Breast epithelium (tissue), 4 donors: ENCODE data around the gene ARHGAP31. TPM values are rescaled to one million over a fixed set of nuclear protein-coding genes. Genes with fewer than 3 reads are reported as not detected.

Source experiments
- DNase-seq, 2 donors: peaks; one replicate each; pipeline ENCODE4 v3.0.0-alpha.2; 2019; ENCODE audit warnings: low spot score in 2 of 2
- H3K27ac ChIP-seq, 2 donors: fragments of 200-600 bp; sonication (generic) in 1 of 2; one replicate each; pipeline ENCODE4 v1.5.1; 2016 to 2019; ENCODE audit warnings: mild to moderate bottlenecking in 1 of 2
- H3K27me3 ChIP-seq, 2 donors: fragments of 200-600 bp; sonication (generic) in 1 of 2; one replicate each; pipeline versions ENCODE4 v1.5.1 to v1.6.0; 2017 to 2019; ENCODE audit warnings: control low read depth in 1 of 2, mild to moderate bottlenecking in 1 of 2
- H3K36me3 ChIP-seq: fragments of 200-600 bp; one replicate; pipeline ENCODE4 v1.5.1; 2019
- H3K4me1 ChIP-seq, 2 donors: fragments of 200-600 bp; sonication (generic); one replicate each; pipeline ENCODE4 v1.5.1; 2016 to 2019; ENCODE audit warnings: control low read depth in 1 of 2
- H3K4me3 ChIP-seq, 3 donors: fragments of 200-600 bp; sonication (generic); 1 replicate in 2 of 3; 2 replicates in 1 of 3; pipeline ENCODE4 v1.5.1; 2016 to 2019; ENCODE audit warnings: mild to moderate bottlenecking in 3 of 3, moderate library complexity in 2 of 3
- H3K9me3 ChIP-seq, 2 donors: fragments of 200-600 bp; sonication (generic) in 1 of 2; one replicate each; pipeline ENCODE4 v1.5.1; 2016 to 2019; ENCODE audit warnings: control low read depth in 1 of 2
- CTCF ChIP-seq, 3 donors: fragments of 450-650 bp; IDR thresholded peaks; one replicate each; pipeline ENCODE4 v1.5.1; 2016 to 2017; ENCODE audit warnings: antibody characterized with exemption in 3 of 3, mild to moderate bottlenecking in 3 of 3, moderate library complexity in 3 of 3
- POLR2A ChIP-seq: fragments of 450-650 bp; IDR thresholded peaks from one replicate; pipeline ENCODE4 v1.6.1; 2016; ENCODE audit warnings: antibody characterized with exemption, mild to moderate bottlenecking, moderate library complexity
- POLR2AphosphoS5 ChIP-seq, 3 donors: sonication (generic); formaldehyde crosslinking; IDR thresholded peaks; one replicate each; pipeline ENCODE4 v1.6.1; 2017; ENCODE audit warnings: antibody characterized with exemption in 3 of 3
- intact Hi-C: fragments of 100-400 bp; cut with DNase I; formaldehyde crosslinking; loops from one replicate; pipeline ENCODE4 v1.15.1; 2023; ENCODE audit warnings: low total_unique reads
- total RNA-seq, 3 donors: library from RNA; depleted of rRNA; stranded (reverse); fragments of >200 nt; gene quantifications; one replicate each; pipeline ENCODE4 v1.1.0, GENCODE V29; 2016

The ARHGAP31 gene
- total RNA-seq, 3 donors from 2014 or later: 11.6 to 19.3 (median 18.2) TPM

- intact Hi-C loops: loop anchor here (10.0 kb wide), 1 partner anchor 1065 kb away; no protein-coding TSS in a partner anchor
- Histone ChIP-seq H3K27me3 (no peaks in the 10 kb centered on the region), H3K4me1 (no peaks in the 10 kb centered on the region), H3K9me3 (no peaks in the 10 kb centered on the region), H3K4me3 (no peak overlapping the region), H3K27ac (no peak overlapping the region), H3K36me3 (no peaks in the 10 kb centered on the region)
- TF ChIP-seq CTCF (IDR thresholded peaks at IDR 0.05): no peak
- no peak for TF ChIP-seq POLR2AphosphoS5 (IDR thresholded peaks at IDR 0.05)
- no peak for TF ChIP-seq POLR2A
- DNase-seq: no peak
Observed at GRCh38 chr3:119359476-119360326, 65.5 kb downstream of the ARHGAP31 start.

DNA sequence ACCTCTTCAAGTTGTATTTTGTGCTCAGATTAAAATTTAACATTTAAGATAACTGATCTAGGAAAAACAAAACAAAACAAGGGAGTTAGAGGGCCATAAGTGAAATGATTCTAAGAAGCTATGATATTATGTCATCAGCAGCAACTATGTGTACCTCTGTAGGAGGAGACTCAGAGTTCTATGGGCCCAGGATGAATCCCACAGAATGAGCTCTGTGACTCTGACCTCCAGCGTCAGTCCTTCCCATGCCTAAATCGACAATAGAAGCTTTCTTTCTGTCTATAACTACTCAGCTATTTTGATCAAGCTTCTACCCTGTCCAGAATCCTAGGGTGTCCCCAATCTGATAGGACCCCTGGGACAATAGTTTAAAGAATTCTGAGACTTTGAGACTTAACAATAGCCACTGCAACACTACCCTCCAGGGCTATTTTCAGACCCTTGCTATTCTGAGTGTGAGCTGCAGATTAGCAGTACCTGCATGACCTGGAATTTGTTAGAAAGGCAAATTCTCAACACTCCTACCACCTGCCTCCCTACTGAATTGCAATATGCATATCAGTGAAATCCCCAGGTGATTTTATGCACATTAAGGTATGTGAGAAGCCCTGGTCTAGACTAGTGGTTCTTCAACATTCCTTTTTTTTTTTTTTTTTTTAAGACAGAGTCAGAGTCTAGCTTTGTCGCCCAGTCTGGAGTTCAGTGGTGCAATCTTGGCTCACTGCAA is 66.7 kb downstream of the ARHGAP31 start:
- Histone ChIP-seq H3K9me3 (no peaks in the 10 kb centered on the region), H3K27me3 (no peaks in the 10 kb centered on the region), H3K36me3 (no peaks in the 10 kb centered on the region), H3K4me3 (no peak overlapping the region), H3K27ac (no peak overlapping the region), H3K4me1 (no peaks in the 10 kb centered on the region)
- no peak for TF ChIP-seq CTCF (IDR thresholded peaks at IDR 0.05)
- no peak for TF ChIP-seq POLR2AphosphoS5 (IDR thresholded peaks at IDR 0.05)
- no peak for TF ChIP-seq POLR2A
- intact Hi-C loops: no loop called here
- DNase-seq: no peak

- Histone ChIP-seq H3K27ac (no peak overlapping the region), H3K4me3 (no peak overlapping the region), H3K27me3 (no peaks in the 10 kb centered on the region), H3K9me3 (no peaks in the 10 kb centered on the region), H3K4me1 (no peaks in the 10 kb centered on the region), H3K36me3 (no peaks in the 10 kb centered on the region)
- DNase-seq: no peak
- intact Hi-C loops: no loop called here
- TF ChIP-seq POLR2A (no peak), POLR2AphosphoS5 (IDR thresholded peaks at IDR 0.05) (no peak)
Observed at GRCh38 chr3:119362010-119362409, 67.8 kb downstream of the ARHGAP31 start.

DNA sequence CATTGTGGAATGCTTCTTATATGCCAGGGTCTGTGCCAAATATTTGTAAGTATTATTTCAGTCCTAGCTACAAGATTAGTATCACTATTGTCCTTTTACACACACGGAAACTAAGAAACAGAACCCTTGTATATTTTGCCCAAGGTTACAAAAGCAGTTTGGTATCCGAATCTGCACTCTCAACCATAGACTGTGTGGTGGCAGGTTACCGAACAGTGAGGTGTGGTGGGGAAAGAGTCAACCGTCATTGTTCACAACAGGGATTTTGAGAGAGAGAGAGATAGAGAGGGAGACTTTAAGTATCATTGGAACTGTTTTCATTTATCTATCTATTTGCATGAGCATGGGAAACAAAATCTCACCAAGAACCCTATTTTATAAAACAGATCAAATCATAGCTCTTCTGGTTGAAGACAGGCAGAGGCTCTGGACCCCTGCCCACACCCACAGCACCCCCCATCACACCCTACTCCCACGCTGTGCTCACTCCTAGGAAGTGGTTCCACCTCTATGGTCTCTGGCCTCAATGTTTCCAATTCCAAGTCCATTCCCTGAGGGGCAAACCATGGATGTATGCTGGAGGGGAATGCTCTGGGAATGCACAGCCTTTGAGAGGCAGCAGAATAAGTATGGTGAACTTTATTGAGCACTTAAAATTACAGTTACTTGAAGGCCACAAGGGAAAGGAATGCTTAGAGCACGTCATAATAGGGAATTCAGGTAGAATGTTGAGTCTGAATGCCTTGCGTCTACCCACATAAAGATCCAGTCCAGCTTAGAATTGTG is 69.0 kb downstream of the ARHGAP31 start:
- intact Hi-C loops: no loop called here
- H3K4me1 ChIP-seq: no peaks in the 10 kb centered on the region
- no peaks in the 10 kb centered on the region for H3K36me3 ChIP-seq
- H3K9me3 ChIP-seq: no peaks in the 10 kb centered on the region
- TF ChIP-seq POLR2AphosphoS5 (IDR thresholded peaks at IDR 0.05) (no peak), CTCF (IDR thresholded peaks at IDR 0.05) (no peak), POLR2A (no peak)
- H3K27ac ChIP-seq: no peak overlapping the region
- no peaks in the 10 kb centered on the region for H3K27me3 ChIP-seq
- H3K4me3 ChIP-seq: no peak overlapping the region
- DNase-seq: no peak

DNA sequence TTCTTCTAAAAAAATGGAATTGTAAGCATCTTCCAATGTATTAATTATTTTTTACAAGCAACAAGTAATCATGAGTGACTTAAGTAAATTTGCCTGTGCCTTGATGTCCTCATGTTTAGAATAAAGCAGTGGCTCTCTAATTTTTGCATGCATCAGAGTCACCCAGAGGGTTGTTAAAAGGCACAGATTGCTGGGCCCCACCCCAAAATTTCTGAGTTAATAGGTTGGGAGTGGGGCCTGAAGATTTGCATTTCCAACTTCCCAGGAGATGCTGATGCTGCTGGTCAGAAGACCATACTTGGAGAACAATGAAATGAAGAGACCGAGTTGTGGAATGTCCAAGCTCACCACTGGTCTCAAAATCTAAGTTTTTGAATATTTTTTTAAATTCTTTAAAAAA is 70.2 kb downstream of the ARHGAP31 start:
- no peaks in the 10 kb centered on the region for H3K9me3 ChIP-seq

More for the DNA sequence above, 70.2 kb downstream of the ARHGAP31 start:
- Histone ChIP-seq H3K27ac (no peak overlapping the region), H3K4me3 (no peak overlapping the region), H3K4me1 (no peaks in the 10 kb centered on the region), H3K27me3 (no peaks in the 10 kb centered on the region), H3K36me3 (no peaks in the 10 kb centered on the region)
- no peak for TF ChIP-seq CTCF (IDR thresholded peaks at IDR 0.05)
- TF ChIP-seq POLR2AphosphoS5 (IDR thresholded peaks at IDR 0.05): no peak
- TF ChIP-seq POLR2A: no peak
- no peak for DNase-seq
- intact Hi-C loops: no loop called here
